CMK (cell line): Measurements from ENCODE around the gene MAPK1.
"Not testable (repeated sequence)": the region's sequence is repeated elsewhere in the genome, so short reads cannot be mapped to it uniquely, and the experiment has no call there.

Experiments used
- DNase-seq: peaks from one replicate; pipeline ENCODE4 v3.0.0-alpha.2; 2010; ENCODE audit warnings: low read depth

MAPK1 gene

DNA sequence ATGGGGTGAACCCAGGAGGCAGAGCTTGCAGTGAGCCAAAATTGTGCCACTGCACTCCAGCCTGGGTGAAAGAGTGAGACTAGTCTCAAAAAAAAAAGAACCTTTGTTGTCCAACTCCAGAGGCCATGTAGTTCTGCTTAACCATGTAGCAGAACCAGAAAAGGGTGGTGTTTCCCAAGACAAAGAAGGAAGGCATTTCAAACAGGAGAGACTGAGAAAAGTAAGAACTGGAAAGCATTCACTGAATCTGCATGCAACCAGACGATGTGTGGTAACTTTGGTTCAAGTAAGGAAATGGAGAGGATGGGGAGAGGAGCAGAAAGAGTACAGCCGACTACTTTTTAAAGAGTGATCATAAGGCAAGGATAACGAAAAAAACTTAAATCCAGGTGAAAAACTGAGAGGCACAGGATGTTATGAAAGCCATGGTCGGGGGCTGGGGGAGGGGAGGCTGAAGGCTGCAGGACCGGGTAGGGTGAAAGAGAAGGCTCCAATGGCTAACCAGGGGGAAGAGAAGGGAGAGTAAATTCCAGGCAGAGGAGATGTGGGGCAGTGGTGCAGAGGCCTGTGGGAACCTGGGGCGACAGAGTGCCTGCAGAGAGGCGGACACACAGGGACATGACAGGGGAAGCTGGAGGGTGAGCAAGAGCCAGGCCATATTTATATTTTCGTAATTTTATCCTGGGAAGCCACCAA is 48.8 kb downstream of the MAPK1 start:
- no peak for DNase-seq

DNA sequence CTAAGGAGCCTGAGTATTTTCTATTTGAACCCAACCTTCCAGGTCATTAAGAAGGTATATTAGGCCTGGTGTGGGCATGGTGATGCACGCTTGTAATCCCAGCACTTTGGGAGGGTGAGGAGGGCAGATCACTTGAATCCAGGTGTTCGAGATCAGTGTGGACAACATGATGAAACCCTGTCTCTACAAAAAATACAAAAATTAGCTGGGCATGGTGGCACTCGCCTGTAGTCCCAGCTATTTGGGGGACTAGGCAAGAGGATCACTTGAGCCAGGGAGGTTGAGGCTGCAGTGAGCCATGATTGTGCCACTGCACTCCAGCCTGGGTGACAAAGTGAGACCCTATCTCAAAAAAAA is 50.0 kb downstream of the MAPK1 start:
- not testable (repeated sequence) for DNase-seq

DNA sequence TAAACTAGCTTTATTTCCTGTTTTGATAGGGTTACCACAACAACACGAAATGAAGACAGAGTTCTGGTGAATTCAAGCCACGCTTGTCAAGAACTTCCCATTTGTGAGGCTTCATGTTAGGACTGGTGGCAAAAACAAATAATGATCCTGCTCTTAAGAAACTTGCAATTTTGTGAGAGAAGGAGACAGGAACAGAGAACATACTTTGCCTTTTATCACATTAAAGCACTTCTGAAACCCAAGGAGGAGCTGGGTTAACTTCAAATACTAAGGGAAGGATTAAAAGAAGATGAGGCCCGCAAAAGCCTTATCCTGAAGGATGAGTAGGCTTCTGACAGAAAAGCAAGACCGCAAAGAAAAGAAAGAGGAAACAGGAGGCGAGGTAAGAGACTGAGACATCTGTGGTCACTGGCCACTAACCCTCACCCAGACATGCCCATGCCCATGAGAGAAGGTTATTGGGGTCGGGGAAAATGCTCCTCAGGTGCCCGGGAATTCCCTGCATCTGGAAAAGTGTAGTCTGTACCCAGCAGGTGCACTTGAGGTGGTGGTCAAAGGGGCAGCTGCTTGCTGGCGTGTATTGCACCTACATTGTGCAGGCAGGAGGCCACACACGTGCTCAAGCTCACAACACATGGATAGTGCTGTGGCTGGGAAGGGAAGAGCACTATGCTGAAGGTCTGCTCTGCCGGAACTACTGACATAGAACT is 50.5 kb downstream of the MAPK1 start:
- peak; percentile 40 for DNase-seq

DNA sequence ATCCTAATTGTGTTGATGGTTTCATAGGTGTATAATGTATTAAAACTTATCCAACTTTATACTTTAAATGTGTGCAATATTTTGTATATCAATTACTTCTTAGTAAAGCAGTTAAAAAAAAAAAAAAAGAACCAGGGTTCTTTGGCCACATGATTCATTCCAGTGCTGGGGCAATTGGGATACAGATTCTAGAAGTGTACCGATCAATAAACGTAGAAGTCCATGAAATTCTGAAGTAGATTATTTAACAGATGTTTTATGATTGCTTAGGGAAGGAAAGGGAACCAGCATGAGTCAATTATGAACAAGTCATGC is 51.0 kb downstream of the MAPK1 start:
- DNase-seq: no peak

DNA sequence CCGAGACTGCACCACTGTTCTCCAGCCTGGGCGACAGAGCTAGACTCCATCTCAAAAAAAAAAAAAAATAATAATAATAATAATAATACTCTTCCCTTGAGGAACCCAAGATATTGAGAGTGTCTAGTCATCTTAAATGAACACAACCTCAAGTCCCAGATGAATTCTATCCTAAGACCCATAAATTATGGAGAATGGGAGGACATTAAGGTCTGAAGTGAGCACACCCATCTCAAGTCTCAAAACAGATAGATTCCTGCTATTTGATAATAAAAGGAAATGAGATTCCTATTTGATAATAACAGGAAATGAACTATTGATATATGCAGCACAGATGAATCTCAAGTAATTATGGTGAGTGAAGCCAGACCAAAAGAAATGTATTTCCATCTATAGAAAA is 51.5 kb downstream of the MAPK1 start:
- DNase-seq: no peak

DNA sequence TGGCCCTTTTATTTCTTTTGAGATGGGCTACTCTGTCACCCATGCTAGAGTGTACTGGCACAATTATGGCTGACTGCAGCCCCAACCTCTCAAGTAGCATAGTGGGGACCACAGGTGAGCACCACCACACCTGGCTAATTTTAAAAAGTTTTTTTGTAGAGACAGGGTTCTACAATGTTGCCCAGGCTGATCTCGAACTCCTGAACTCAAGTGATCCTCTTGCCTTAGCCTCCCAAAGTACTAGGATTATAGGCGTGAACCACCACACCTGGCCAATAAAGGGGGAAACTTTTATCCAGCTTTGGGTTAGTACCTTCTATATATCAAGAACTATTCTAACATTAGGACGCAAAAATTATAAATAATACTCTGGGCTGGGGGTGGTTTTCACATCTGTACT is 52.1 kb downstream of the MAPK1 start:
- no peak for DNase-seq

DNA sequence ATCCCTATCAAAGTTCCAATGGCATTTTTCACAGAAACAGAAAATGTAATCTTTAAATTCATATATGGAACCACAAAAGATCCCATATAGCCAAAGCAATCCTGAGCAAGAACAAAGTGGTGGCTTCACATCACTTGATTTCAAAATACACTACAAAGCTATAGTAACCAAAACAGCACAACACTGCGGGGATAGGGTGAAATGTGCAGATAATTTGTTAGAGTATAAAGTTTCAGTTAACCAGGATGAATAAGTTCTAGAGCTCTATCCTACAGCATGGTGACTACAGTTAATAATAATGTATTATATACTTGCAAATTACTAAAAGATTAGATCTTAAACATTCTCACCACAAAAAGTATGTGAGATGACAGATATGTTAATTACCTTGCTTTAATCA is 55.5 kb downstream of the MAPK1 start:
- no peak for DNase-seq

DNA sequence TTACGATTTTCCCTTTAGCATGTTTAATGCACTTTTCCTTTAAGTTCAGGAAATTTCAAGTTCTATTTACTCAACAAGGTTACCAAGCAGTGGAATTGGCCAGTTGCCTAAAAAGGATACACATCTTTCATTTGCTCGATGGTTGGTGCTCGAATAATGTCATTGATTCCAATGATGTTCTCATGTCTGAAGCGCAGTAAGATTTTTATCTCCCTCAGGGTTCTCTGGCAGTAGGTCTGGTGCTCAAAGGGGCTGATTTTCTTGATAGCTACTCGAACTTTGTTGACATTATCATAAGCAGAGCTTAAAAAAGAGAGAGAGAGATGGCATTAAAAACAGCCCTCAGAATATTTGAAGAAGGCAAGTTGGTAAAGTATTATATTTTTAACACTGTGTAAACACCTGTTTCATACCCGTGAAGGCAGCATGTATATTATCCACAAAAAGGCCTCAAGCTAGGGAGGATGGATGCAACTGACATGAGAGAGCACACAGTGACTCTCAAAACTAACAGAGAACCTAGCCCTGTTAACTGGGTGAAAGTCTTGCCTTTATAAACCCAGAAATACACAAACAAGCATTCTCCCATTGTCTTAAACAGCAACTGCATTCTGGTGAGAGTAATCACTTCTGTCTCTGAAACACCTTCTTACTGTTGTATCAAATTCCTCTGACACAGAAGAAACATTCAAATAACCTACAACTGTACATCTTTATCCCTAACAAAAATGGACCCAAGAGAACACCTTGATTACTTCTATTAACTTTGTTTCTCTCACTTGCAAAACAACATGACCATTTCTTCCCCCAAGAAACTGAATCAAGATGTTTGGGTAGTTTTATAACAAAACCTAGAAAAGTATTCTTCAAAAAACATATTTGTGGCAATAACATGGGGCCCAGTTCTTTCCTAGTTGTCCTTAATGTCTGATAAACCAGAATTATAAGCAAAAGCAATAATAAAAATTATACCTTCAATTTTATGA is 59.6 kb downstream of the MAPK1 start:
- DNase-seq: no peak

DNA sequence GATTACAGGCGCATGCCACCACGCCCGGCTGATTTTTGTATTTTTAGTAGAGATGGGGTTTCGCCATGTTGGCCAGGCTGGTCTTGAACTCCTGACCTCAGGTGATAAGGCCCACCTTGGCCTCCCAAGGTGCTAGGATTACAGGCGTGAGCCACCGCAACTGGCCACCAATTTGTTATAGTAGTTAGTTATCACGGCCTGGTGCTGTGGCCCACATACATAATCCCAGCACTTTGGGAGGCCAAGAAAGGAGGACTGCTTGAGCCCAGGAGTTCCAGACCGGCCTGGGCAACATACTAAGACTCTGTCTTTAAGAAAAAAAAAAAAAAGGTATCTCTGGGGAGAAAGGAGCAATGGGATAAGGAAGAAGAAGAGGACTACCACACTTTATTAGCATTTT is 62.1 kb downstream of the MAPK1 start:
- DNase-seq: not testable (repeated sequence)

DNA sequence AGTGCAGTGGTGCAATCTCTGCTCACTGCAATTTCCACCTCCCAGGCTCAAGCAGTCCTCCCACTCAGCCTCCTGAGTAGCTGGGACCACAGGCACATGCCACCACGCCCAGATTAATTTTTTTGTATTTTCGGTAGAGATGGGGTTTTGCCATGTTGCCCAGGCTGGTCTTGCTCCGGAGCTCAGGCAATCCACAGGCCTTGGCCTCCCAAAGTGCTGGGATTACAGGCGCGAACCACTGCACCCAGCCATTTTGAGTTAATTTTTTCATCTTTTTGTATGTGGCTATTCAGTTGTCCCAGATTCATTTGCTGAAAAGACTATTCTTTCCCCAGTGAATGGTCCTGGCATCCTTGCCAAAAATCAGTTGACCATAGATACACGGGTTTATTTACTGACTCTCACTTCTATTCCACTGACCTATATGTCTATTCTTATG is 63.6 kb downstream of the MAPK1 start:
- DNase-seq: no peak

DNA sequence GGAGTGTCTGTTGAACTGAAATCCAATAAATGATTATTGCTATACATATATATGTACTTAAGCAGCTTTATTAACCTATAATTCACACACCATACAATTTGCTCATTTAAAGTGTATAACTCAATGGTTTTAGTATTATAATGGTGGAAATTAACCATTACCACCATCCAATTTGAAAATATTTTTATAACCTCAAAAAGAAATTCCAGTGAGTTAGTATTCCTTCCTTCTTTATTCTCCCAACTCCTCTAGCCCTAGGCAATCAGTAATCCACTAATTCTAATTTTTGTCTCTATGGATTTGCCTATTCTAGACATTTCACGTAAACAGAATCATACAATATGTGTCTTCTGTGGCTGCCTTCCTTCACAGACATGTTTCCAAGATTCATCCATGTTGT is 64.8 kb downstream of the MAPK1 start:
- no peak for DNase-seq

DNA sequence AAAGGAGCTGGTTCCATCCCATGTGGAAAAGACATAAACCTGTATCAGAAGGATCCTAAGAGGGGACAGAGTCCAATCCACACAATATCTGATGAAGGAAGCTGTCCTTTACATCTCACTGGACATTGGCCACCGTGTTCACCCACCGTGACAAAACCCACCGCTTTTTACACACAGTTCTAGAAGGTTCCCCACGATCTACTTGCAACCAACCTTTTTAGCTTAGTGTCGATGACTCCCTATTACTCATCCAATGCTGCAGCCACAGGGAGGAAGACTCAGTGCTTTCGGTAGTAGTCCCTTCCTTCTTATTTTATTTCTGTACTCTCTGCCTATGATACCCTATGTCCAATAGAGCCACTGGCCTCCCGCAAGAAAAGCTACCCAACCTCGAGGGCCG is 65.4 kb downstream of the MAPK1 start:
- DNase-seq: no peak

DNA sequence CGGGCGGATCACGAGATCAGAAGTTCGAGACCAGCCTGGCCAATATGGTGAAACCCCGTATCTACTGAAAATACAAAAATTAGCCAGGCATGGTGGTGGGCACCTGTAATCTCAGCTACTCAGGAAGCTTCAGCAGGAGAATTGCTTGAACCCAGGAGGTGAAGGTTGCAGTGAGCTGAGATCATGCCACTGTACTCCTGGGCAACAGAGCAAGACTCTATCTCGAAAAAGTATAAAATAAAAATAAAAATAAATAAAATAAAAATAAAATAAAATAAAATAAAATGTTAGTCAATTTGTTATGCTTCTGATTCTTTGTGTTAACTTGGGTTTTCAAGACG is 66.2 kb downstream of the MAPK1 start:
- DNase-seq: not testable (repeated sequence)

DNA sequence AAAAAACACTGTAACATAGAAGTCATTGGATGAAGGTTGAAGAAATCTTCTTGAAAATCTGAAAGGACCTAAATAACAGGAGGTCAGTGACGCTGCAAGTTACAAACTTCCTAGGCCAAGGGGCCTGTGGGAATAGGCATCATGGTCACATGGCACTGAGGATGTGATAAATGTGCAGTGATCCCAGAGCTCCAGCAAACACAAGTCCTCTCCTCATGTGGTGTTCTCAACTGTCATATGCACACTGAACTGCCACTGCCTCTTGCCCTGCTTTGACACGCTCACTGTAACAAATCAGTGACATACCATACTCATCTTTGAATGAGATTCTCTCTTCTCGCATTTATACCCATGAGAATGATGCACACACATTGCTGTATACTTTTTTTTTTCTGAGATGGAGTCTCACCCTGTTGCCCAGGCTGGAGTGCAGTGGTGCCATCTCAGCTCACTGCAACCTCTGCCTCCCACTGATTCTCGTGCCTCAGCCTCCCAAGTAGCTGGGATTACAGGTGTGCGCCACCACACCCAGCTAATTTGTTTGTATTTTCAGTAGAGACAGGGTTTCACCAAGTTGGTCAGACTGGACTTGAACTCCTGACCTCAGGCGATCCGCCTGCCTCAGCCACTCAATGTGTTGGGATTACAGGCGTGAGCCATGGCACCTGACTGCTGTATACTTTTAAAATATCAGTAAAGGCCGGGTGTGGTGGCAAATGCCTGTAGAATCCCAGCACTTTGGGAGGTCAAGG is 66.7 kb downstream of the MAPK1 start:
- DNase-seq: no peak

DNA sequence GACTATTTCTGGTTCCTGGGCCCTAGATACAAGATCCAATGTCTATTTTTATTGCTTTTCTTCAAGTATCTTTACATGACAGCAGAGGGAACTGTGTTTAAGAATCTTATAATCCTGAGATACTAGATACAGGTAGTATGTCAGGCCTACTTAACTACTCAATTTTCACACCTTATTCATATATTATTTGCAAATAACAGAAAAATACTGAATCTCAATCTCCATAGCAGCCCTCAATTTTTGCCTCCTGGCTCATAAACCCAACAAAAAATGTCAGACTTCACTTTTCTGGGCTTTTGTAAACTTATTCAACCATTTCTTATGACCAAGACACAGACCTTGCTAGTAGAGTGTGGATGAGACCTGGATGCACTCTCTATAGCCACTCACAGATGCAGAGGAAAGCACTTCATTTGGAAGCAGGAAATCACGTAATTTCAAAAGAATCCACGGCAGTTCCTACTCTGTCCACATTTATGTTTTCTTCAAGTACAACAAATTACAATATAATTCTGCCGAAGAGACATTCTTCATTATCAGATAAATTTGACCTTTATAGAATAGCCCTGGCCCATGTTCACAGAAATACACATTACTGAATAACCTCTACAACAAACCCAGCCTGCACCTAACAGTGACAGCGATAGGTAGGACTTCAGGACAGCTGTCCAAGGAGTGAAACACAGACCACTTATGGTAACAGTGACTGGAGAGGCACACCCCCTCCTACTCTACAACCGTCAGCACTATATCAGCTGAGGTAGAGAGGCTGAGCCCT is 69.8 kb downstream of the MAPK1 start:
- DNase-seq: no peak

DNA sequence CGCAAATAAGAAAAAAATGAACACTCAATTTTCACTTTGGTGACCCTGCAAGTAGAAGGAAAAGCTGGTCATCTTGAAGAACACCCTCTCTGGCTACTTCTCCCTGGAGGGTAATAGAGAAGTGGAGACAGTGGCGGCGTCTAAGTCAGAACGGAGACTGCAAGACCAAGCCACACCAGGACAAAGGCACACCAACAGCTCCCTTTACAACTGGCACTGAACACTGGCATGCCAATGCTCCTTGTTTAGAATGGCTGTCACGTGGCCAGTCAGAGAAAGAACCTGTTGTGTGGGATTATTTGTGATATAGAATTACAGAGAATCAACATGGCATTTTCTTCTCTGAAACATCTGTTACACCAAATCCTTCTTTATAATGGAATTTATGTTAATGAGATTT is 70.6 kb downstream of the MAPK1 start:
- no peak for DNase-seq

DNA sequence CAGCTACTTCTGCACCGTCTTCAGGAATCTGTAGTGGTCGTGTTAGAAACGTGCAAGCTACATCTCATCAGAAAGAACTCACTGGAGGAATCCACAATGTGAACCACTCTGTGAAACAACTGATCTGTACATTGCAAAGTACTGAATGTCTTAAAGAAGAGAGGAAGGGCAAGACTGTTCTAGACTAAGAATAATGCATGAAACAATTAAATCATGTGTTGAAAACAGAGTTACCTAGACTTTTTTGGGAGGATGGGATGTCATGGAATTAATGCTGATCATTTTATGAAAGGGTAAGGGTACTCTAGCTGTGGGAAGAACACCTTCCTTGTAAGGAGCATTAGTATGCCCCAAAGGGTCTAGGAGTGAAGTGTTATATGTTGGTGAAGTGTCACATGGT is 71.2 kb downstream of the MAPK1 start:
- no peak for DNase-seq

DNA sequence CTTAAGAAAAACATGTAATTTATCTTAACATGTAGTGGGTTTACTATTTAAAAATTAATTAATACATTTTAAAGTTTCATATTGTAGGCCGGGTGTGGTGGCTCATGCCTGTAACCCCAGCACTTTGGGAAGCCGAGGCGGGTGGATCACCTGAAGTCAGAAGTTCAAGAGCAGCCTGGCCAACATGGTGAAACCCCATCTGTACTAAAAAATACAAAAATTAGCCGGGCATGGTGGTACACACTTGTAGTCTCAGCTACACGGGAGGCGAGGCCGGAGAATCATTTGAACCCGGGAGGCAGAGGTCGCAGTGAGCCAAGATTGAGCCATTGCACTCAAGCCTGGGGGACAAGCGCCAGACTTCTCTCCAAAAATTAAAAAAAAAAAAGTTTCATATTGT is 73.7 kb downstream of the MAPK1 start:
- DNase-seq: not testable (repeated sequence)

DNA sequence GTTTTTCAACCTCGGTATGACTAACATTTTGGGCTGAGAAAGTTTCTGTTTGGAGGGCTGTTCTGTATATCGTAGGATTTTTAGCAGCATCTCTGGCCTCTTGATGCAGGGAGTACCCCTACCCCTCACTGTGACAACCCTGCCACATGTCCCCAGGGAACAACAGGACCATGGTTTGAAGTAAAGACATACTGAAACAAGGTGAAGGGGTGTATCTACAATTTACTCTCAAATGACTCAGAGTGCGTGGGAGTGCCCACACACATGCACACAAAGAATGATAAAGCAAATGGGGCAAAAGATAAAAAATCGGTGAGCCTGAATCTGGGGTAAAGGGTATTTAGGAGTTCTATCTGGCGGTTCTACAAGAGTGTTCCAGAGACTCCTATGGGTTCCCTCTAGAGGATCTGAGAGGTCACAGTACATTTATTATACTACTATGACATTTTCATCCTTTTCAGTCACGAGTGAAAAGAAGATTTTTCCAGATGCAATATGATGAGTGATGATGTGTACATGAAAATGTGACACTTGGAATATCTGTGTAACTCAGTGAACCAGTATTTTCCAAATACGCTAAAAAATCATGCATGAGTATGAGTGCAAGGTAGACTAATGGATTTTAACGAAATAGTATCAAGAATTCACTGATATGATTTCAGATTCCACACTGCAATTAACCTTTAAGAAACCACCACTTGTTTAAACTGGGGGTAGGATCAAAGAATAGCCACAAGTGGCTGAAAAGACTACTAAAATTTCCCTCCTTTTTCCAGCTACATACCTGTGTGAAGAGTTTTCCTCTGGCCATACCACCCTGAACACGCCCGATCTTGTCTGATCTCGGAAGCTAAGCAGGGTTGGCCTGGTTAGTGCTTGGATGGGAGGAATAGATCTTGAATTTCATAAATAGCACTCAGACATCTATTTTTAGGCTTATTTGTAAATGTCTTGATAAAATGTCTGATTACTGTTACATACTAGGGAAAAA is 75.5 kb downstream of the MAPK1 start:
- DNase-seq: no peak
